RPMI8226 (cell line): ENCODE data around the gene PITPNM1.
"Not testable (repeated sequence)": the region's sequence is repeated elsewhere in the genome, so short reads cannot be mapped to it uniquely, and the experiment has no call there.

ENCODE experiments used
- DNase-seq: peaks from one replicate; pipeline ENCODE4 v3.0.0-alpha.2; 2015

Gene PITPNM1

GRCh38 chr11:67504950-67505581, at the start of gene PITPNM1:
PITPNM1 (minus strand) TSS chr11:67505363; CDS start chr11:67504180, 1,183 bp downstream.
- peak; percentile 85 for DNase-seq

- DNase-seq = not testable (repeated sequence)
These were observed 46.5 kb upstream of the PITPNM1 start for GRCh38 chr11:67551697-67552096.

- DNase-seq = no peak
These were observed 46.0 kb upstream of the PITPNM1 start for GRCh38 chr11:67551127-67551526.

- DNase-seq = no peak
These were observed 43.5 kb upstream of the PITPNM1 start for GRCh38 chr11:67548555-67549110.

GRCh38 chr11:67548112-67548511, 42.9 kb upstream of the PITPNM1 start:
- DNase-seq = not testable (repeated sequence)

GRCh38 chr11:67545280-67545679, 40.1 kb upstream of the PITPNM1 start:
- no peak for DNase-seq

- DNase-seq = peak; percentile 51
These were observed 39.6 kb upstream of the PITPNM1 start for GRCh38 chr11:67544616-67545242.

- no peak for DNase-seq
These were observed 38.4 kb upstream of the PITPNM1 start for GRCh38 chr11:67543585-67543984.

- DNase-seq = no peak
These were observed 37.8 kb upstream of the PITPNM1 start for GRCh38 chr11:67542971-67543370.

GRCh38 chr11:67542169-67542568, 37.0 kb upstream of the PITPNM1 start:
- DNase-seq = no peak

- DNase-seq = no peak
These were observed 36.0 kb upstream of the PITPNM1 start for GRCh38 chr11:67541198-67541597.

- DNase-seq = peak; percentile 28
These were observed 34.4 kb upstream of the PITPNM1 start for GRCh38 chr11:67539550-67539949.

GRCh38 chr11:67538823-67539505, 33.8 kb upstream of the PITPNM1 start:
- DNase-seq = no peak

- no peak for DNase-seq
These were observed 33.1 kb upstream of the PITPNM1 start for GRCh38 chr11:67538306-67538705.

- DNase-seq = no peak
These were observed 30.4 kb upstream of the PITPNM1 start for GRCh38 chr11:67535561-67535960.

- DNase-seq = no peak
These were observed 29.0 kb upstream of the PITPNM1 start for GRCh38 chr11:67534070-67534679.

GRCh38 chr11:67532889-67533288, 27.7 kb upstream of the PITPNM1 start:
- no peak for DNase-seq

- no peak for DNase-seq
These were observed 25.1 kb upstream of the PITPNM1 start for GRCh38 chr11:67530282-67530592.

GRCh38 chr11:67528376-67528775, 23.2 kb upstream of the PITPNM1 start:
- no peak for DNase-seq

GRCh38 chr11:67525275-67525976, 20.3 kb upstream of the PITPNM1 start:
- no peak for DNase-seq

- DNase-seq = no peak
These were observed 19.3 kb upstream of the PITPNM1 start for GRCh38 chr11:67524480-67524808.

GRCh38 chr11:67523556-67524479, 18.7 kb upstream of the PITPNM1 start:
- no peak for DNase-seq
